NOMO-1 treated with DMSO at 0.1 percent for 48 hours (cell line): ENCODE results near the gene SDR39U1.

Source experiments
- DNase-seq: peaks from one replicate; lab custom pipeline; 2025; ENCODE audit not compliant: unreplicated experiment; lab: John Stamatoyannopoulos, UW

Gene SDR39U1

DNA sequence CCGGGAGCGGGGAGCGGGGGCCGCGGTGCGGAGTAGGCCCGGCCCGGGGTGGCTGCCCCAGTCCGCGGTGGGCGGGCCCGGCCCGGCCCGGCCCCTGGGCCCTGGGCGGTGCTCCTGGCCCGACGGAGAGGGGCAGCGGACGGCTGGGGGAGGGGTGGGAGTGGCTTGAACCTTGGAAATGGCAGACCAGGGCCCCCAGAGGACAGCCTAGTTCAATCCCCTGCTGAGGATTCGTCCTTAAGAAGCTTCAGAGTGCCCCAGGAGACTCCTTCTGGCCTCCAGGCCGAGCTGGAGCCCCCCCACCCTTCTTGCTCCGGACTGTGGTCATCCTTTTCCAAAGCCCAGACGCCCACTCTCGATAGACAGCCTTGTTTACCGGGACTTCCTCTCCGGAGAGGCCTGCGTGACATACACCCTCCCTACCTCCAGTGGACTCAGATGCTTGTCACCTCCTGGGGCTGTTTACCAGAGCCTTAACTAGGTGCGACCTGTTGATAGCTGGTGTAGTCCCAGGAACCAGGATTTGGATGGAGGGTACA, 12.4 kb downstream of the SDR39U1 start:
- DNase-seq: peak; percentile 56

GRCh38 chr14:24429395-24430142, 13.0 kb downstream of the SDR39U1 start, which contains the start of the genes CBLN3 and KHNYN:
Gene CBLN3 (minus strand): TSS chr14:24429668. CDS start chr14:24429054, 614 bp downstream.
Gene KHNYN (plus strand): TSS chr14:24429954. CDS start chr14:24430731, 777 bp downstream.
- peak; percentile 90 for DNase-seq

- DNase-seq: no peak
These were observed 13.8 kb downstream of the SDR39U1 start for GRCh38 chr14:24428628-24429394.

GRCh38 chr14:24427537-24428508, 14.8 kb downstream of the SDR39U1 start:
- DNase-seq: no peak

- no peak for DNase-seq
These were observed 15.6 kb downstream of the SDR39U1 start for GRCh38 chr14:24426912-24427536.

DNA sequence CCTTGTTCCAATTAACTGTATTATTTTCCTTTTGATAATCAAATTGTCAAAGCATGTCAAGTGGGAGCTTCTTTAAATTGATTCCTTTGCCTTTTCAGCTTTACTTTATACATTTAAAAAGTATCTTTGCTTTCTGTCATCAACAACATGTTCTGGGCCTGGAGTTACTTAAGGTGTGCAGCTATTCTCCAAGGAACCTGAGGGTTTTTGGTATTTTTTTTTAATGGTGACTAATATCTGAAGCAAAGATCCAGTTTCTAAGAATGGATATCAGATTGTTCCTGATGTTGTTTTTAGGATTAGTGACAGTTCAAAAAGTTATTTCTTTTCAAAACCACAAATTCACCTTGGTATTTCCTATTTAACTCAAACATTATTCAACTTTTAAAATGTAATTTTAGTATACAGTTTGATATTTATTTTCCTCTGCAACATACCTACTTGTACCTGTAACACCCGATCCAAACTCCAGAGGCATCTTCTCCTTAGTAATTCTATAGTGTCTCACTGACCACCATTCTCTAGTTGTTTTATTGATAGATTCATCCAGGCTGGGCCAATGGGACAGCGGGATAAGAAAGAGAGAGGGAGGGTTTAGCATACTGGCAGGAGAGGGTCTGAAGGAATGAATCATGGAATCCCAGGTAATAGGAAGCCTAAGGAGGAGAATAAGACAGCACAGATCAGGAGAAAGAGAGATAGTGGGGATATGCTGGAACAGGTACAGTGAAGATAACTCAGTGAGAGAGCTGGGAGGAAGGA, 16.2 kb downstream of the SDR39U1 start:
- no peak for DNase-seq

GRCh38 chr14:24425704-24426103, 16.9 kb downstream of the SDR39U1 start:
- DNase-seq: no peak

GRCh38 chr14:24422694-24423601, 19.6 kb downstream of the SDR39U1 start:
- no peak for DNase-seq

DNA sequence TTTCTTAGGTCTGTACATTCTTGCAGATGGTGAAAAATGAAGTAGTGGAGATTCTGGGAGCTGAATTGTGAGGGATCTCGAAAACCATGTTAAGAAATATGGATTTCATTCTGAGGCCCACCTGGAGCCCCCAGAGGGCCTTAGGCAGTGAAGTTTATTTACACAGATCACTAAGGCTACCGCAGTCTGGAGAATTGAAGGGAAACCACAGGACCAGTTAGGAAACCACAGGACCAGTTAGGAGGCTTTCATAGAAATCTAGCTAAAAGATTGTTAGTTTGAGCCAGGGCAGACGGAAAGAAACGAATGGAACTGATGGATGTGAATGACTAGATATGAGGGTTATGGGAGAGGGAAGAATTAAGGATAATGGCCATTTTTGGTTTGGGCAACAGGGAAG, 20.3 kb downstream of the SDR39U1 start:
- no peak for DNase-seq

- DNase-seq: no peak
These were observed 24.1 kb downstream of the SDR39U1 start for GRCh38 chr14:24418492-24418873.

DNA sequence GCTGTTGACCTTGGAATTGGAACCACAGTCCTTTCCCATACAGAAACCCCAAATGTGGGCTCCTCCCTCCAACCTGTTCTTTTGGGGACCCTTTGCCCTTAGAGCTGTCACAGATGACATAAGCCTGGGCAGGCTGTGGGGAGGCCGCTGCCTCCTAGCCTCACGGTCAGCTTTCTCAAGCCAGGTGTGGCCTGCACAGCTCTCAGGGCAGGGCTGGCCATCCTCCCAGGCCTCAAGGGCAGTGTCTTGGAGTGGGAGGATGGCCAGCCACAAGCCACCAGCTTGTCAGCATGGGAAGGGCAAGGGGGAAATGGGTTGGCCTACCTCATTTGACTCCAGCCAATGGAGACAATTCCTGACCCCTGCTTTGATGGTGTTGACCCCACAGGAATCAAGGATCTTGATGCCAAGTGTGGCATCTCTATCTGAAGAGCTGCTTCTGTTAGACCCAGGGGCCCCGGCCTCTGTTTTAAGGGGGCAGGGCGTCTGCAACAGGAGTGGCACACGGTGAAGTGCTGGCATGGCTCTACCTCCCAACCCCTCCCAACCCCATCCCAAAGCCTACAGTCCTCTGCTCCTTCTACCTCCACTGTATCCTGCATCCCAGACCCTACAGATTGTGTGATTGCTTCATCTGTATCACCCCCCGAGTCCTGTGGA, 24.6 kb downstream of the SDR39U1 start:
- no peak for DNase-seq

- no peak for DNase-seq
These were observed 25.5 kb downstream of the SDR39U1 start for GRCh38 chr14:24416932-24417619.

GRCh38 chr14:24416254-24416931, 26.2 kb downstream of the SDR39U1 start:
- DNase-seq: no peak

DNA sequence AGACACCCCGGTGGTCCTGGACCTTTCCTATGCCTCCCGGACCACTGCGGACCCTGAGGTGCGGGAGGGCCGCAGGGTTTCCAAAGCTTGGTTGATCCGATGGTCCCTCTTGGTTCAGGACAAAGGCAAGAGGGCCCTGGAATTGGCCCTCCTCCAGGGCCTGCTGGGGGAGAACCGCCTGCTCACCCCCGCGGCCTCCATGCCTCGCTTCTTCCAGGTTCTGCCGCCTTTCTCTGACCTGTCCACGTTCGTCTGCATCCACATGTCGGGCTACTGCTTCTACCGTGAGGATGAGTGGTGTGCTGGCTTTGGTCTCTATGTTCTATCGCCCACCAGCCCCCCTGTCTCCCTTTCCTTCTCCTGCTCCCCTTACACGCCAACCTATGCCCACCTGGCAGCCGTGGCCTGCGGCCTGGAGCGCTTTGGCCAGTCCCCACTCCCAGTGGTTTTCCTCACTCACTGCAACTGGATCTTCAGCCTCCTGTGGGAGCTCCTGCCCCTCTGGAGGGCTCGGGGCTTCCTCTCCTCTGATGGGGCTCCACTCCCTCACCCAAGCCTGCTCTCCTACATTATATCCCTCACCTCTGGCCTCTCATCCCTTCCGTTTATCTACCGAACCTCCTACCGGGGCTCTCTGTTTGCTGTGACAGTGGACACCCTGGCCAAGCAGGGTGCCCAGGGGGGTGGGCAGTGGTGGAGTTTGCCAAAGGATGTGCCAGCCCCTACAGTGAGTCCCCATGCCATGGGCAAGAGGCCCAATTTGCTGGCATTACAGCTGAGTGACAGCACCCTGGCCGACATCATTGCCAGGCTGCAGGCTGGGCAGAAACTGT, 26.9 kb downstream of the SDR39U1 start:
- no peak for DNase-seq

- no peak for DNase-seq
These were observed 27.7 kb downstream of the SDR39U1 start for GRCh38 chr14:24414732-24415420.
